Measurements from ENCODE around the gene CCL21.

The CCL21 gene

DNA sequence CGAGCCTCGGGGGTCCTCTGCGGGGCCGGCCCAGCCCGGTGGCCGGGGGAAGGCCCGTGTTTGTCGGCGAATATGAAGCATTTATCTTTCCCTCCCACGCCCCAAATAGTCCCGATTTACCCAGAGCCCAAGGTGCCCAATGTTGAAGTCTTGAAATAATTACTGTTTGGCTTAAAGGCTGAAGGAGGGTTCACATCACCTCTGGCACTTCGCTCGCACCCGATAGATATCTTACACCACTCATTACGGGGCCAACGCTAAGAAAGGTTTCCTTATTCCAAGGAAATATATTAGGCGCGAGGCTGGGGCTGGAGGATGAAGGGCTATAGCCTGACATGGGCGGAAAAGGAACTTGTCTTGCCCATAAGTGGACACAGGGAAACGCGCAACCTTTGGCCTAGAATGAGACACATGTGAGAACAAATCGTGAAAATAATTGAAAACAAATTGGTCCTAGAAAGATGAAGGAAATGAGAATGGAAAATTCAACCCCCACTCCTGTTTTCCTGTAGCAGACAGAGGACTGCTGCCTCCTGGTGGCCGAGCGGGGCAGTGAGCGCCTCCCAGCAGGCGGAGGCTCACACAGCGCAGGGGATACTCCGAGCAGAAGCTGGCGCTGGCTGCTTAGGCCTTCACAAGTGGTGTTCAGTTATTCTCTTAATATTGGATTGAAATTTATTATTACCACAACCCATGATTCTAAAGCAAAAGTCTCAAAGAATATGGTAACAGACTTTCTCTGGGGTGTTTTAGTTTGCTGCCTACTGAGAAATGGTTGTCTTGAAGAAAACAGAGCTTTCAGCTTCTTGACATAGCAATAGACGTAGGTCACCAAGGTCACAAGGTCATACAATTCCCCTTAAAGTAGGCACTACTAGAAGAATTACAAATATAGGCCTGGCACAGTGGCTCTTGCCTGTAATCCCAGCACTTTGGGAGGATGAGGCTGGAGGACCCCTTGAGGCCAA, 7.9 kb downstream of the CCL21 start:
- peak; percentile 34 for DNase-seq

DNA sequence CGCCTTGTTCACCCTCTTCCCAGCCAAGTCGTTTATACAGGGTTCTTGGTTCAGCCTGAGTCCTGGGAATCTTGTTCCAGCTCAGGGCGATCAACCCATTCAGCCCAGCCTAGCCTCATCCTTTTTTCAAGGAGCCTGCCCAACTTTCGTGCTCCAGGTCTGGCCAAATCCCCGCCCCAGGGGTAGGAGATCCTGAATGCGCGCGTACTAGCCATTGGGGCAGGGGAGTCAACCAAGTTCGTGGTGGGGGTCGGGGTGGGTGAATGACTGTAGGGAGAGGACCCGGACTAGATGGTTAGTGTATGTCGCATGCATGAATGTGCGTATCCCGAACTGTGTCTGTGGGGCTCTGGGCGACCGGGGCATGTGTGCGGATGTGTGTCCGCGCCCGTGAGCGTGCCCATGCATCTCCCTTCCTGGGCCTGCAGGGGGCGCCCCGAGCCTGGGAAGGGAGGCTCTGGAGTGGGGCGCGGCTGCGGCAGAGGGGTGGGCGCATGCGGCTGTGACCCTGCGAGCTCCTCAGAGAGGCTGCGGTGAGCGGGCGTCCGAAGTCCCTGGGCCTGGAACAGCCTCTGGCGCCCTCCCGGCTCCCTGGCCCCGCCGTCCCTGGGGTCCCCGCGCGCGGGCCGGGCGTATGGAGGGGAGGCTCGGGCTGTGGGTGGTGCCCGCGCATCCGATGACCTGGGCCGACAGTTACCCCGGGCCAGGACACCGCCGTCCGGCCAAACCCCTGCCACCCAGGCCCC, 8.7 kb downstream of the CCL21 start:
- DNase-seq: no peak

DNA sequence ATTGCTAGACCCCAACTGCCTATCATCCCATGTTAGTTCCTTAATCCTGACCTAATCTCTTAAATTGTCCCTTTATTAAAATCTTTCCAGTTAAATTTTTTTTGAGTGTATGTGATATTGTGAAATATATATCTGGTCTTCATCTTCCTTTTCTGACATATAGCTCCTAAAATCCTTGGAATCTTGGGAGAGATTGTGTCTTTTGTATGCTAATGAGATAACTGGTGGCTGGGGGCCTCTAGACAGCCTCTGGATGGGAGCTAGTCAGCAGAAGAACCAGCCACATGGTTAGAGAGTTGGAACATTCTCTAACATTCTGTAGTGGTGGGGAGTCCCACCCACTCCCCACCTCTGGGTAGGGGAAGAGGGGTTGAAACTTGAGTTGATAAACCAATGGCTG, 15.1 kb downstream of the CCL21 start:
- no peak for DNase-seq

DNA sequence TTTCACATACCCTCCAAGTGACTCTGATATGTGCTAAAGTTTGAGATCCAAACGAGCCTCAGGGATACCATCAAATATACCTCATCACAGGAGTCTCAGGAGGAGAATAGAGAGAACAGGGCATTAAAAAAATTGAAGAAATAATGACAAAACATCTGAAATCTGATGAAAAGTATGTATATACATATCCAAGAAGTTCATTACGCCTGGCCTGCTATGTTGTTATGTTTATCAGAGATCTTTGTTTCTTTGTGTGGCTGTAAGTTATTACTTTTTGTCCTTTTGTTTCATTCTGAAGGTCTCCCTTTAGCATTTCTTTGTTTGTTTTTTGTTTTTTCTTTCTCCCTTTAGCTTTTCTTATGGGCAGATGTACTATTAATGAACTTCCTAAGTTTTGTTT, 16.4 kb downstream of the CCL21 start:
- no peak for DNase-seq

DNA sequence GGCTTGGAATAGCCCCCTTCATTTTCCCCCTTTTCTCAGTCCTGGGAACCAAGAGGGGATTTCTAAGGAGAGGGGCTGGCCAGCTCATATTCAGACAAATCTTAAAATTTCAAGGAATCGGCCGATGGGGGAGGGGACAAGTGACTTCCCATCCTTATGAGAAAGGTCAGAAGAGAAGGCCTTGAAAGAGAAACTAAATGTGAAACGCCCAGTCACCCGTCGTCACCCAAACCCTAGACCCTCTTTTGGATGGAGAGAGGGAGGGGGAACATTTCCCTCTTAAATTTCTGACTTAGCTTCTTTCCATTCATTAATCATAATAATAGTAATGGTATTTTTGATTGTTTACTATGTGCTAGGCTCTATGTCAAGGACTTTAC, 18.0 kb downstream of the CCL21 start:
- DNase-seq: no peak

DNA sequence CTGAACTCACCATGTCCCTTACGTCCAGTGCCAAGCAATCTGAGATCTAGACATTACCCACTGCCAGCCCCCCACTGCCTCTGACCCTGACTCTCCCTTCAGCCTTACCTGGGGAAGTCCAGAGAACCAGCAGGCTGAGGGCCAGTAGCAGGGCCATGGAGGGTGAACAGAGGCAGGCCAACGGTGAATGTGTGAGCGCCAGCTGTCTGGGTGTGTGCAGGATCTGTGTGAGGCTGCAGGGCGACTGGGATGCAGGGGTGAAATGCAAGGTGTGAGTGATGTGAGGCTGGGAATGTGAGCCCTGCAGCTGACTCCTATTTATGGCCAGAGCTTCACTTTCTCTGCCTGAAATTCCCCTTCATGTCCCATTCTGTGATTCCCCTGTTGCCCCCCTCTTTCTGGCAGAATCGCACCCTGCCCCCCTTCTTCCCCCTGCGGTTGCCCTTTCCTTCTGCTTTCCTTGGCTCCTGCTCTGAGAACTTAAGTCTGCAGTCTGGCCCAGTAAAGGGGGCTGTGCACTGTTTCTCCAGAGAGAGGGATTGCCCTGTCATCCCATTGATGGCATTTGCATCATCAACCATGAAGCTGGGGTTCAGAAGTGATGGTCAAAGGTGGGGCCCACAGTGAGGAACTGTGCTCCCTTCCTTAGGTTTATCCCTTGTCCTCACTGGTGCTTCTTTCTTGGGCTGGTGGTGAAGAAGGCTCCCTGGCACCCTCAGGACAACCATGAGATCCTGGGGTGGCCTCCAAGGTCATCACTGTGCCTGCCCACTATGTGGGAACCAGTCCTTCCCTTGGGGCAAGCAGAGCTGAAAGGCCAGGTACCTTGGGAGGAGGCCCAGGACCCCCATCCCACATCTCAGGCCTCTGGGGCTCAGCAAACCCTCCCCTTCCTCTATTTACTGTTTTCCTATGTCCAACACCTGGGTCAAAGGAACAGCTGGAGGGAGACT, 18.7 kb downstream of the CCL21 start, which contains the start of gene CCL19:
TSS of gene CCL19 (minus strand) at position 294 of the 953 bp plus-strand sequence. CDS start at position 157, 137 bp downstream.
- DNase-seq: no peak

- DNase-seq: no peak
Observed at GRCh38 chr9:34689512-34689911, 20.4 kb downstream of the CCL21 start.

DNA sequence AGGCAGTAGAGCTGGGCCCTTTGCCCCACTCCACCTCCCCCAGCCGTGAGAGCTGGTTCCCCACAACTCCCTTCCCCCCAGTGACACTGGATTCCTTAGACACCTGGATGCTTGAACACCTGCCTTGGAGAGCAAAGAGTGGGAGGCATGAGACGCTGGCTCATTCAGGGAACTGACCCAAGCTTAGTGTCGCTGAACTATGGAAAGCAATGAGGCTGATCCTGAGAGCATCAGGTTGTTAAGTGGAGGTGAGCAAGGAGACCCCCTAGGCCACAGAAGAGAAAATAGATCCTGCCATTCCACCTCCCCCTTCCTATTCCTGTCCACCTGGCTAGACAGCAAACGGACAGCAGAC, 20.8 kb downstream of the CCL21 start:
- DNase-seq: no peak

DNA sequence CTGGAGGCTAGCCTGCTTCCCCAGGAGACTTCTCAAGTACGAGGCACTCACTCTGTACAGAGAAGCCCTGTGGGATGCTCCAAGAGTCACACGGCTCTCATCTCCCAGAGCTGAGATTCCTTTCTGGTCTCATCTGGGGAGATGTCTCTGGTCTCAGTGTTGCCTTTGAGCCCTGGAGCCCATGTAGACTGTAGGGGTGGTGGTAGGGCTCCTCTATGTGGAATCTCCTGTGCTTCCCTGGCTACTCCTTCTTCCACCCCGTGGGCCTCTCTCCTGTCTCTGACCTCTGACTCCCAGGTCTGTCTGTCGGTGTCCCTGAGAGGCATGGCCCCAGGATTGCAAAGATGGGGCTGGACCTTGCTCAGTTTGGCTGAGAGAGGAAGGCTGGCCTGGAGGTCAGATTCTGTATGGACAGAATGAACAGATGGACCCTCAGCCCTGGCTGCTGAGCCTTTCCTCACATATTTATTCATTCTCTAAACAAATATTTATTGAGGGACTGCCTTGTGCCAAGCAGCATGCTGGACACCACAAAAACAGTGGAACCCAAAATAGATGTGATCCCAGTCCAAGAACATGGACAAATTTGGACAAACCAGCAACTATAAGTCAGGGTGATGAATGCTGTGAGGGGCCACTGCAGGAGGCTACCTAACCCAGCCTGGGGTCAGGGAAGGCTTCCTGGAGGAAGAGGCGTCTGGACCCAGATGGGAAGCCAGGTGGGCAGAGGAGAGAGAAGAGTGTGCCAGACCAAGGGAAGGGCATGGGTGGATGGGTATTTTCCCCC, 21.4 kb downstream of the CCL21 start:
- no peak for DNase-seq

DNA sequence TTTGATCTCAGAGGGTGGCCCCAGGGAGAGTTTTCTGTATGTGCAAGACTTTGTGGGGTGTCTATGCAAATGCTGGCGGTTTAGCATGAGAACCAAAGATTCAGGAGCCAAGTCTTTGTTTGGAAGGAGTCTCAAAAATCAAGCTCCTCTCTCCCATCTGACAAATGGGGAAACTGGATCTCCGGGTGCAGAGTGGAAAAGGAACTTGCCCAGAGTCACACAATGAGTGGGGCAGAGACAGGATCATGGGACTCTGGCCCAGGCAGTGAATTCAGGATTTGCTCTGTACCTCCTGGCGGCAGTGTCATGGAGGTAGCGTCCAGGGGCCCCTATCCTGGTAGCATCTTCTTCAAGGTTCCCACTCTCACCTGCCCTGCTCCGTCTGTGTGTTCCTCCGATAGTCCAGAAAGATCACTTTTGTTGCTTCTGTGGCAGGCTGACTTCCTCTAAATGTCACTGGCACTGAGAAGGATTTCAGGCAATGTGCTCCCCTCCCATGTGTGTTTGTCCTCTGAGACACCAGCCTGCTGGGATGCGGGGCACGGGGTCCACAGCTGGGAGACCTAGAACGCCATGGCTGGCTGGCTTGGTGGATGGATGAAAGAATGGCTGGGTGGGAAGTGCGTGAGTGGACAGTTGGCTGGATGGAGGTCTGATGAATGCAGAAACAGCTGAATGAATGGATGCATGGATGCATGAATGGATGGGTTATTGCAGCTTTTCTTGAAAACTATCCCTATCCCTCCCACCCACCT, 22.5 kb downstream of the CCL21 start:
- DNase-seq: no peak

DNA sequence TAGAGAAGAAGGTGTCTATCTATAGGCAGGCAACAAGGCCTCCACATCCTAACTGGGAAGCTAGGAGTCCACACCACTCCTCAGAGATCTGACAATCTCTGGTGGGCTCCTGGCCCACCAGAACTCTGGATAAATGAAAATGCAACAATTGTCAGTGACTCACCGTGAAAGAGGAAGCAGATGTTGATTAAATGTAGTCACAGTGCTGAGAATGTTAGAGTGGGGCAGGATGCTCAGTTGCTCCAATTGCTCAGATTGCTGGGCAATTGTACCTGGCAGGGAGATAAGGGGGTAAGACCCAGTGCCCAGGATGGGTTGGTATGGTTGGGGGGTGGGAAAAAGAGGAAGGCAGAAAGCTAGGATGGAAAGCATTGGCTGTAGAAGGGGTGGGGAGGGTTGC, 23.2 kb downstream of the CCL21 start:
- no peak for DNase-seq

- DNase-seq: no peak
Observed at GRCh38 chr9:34686231-34686630, 23.7 kb downstream of the CCL21 start.

DNA sequence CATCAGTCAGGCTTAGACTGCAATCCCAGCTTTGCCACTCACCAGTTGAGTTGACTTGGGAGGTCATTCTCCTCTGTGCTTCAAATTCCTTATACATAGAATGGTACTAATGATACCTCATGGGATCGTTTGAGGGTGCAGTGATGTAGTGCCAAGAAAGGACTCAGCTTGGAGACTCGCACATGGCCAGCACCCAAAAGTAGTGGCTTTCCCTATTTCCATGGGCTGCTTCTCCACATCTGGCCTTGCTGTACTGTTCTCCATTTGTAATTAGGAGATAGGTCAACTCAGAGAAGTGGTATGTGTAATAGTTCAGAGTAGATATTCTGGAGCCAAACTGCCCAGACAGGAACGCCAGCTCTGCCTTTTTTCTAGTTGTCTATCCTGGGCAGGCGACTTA, 24.3 kb downstream of the CCL21 start:
- no peak for DNase-seq

DNA sequence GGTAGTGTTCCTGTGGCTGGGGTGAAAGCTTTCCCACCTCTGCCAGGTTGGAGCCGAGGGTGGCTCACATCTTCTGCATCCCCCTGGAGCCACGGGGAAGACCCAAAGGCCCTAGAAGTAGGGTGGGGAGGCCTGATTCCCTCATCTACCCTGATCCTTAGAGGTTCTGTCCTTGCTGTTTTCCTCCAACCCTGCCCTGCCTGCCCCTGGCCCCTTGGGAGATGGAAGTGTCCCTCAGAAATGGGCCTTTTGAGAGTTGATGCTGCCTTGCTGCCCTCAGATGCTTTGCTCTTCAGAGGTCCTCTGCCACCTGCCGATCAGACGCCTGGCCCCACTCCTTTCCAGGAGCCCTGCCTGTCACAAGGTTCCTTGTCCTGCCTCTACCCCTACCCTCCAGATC, 25.1 kb downstream of the CCL21 start:
- DNase-seq: no peak

- no peak for DNase-seq
Observed at GRCh38 chr9:34684145-34684544, 25.8 kb downstream of the CCL21 start.

- no peak for DNase-seq
Observed at GRCh38 chr9:34675869-34676268, 34.1 kb downstream of the CCL21 start.

GRCh38 chr9:34675048-34675714, 34.8 kb downstream of the CCL21 start:
- DNase-seq: peak; percentile 34

GRCh38 chr9:34674440-34674839, 35.5 kb downstream of the CCL21 start:
- no peak for DNase-seq

- no peak for DNase-seq
Observed at GRCh38 chr9:34671307-34671706, 38.6 kb downstream of the CCL21 start.

- DNase-seq: no peak
Observed at GRCh38 chr9:34669809-34670562, 40.0 kb downstream of the CCL21 start.

Data from KG1 (cell line).